Airway epithelial cell (primary cell): ENCODE measurements around the gene TMPRSS11E. TPM values are rescaled to one million over a fixed set of nuclear protein-coding genes. Genes with fewer than 3 reads are reported as not detected.

Source experiments
- total RNA-seq: library from RNA; depleted of rRNA; stranded (reverse); fragments of >200 nt; gene quantifications from 2 replicates; pipeline ENCODE4 v1.2.3, GENCODE V29; 2015

TMPRSS11E gene, protein sequence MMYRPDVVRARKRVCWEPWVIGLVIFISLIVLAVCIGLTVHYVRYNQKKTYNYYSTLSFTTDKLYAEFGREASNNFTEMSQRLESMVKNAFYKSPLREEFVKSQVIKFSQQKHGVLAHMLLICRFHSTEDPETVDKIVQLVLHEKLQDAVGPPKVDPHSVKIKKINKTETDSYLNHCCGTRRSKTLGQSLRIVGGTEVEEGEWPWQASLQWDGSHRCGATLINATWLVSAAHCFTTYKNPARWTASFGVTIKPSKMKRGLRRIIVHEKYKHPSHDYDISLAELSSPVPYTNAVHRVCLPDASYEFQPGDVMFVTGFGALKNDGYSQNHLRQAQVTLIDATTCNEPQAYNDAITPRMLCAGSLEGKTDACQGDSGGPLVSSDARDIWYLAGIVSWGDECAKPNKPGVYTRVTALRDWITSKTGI
- total RNA-seq: 10.4 and 18.1 TPM in 2 replicates

GRCh38 chr4:68447201-68447600 lies at the start of gene TMPRSS11E:
Gene TMPRSS11E, plus strand, starts transcription at chr4:68447463. Its CDS starts 50 bp downstream, at chr4:68447513.

Other genes with a start within 250 kb of the TMPRSS11E start
- 0.05 and 0.99 TPM in 2 replicates for gene TMPRSS11B, start 201.8 kb upstream of the TMPRSS11E start, total RNA-seq
- gene YTHDC1, start 97.4 kb upstream of the TMPRSS11E start, total RNA-seq: 34.4 and 39.7 TPM in 2 replicates
- not detected in 2 replicates for gene UGT2B17, start 128.9 kb downstream of the TMPRSS11E start, total RNA-seq
- 1.2 TPM in 1 of 2 replicates, not detected in the other for gene UGT2B15, start 223.2 kb downstream of the TMPRSS11E start, total RNA-seq